Liver (tissue), 9 donors: ENCODE measurements around the gene TGM3. TPM values are rescaled to one million over a fixed set of nuclear protein-coding genes. Genes with fewer than 3 reads are reported as not detected.

Experiments
- DNase-seq: peaks from one replicate; pipeline ENCODE4 v3.0.0-alpha.2; 2017; ENCODE audit warnings: low spot score
- H3K27ac ChIP-seq, 2 donors: one replicate each; pipeline ENCODE4 v1.7.0; 2013; ENCODE audit warnings: inconsistent platforms in 2 of 2, low read length in 2 of 2, control low read depth in 1 of 2, low read depth in 1 of 2, mild to moderate bottlenecking in 1 of 2
- H3K27me3 ChIP-seq, 4 donors: one replicate each; pipeline versions ENCODE4 v1.6.1 to v1.7.0; 2013; ENCODE audit warnings: low read length in 3 of 4, inconsistent platforms in 1 of 4, mild to moderate bottlenecking in 1 of 4, moderate library complexity in 1 of 4; ENCODE audit not compliant: control insufficient read depth in 4 of 4, insufficient read depth in 4 of 4
- H3K36me3 ChIP-seq, 4 donors: one replicate each; pipeline versions ENCODE4 v1.6.1 to v1.7.0; 2013; ENCODE audit warnings: low read length in 3 of 4, mild to moderate bottlenecking in 3 of 4, low read depth in 1 of 4, moderate library complexity in 1 of 4; ENCODE audit not compliant: control insufficient read depth in 4 of 4, insufficient read depth in 3 of 4
- H3K4me1 ChIP-seq, 4 donors: one replicate each; pipeline versions ENCODE4 v1.6.1 to v1.7.0; 2013; ENCODE audit warnings: low read length in 3 of 4, mild to moderate bottlenecking in 3 of 4, moderate library complexity in 1 of 4; ENCODE audit not compliant: control insufficient read depth in 4 of 4, insufficient read depth in 4 of 4
- H3K4me3 ChIP-seq, 3 donors: one replicate each; pipeline versions ENCODE4 v1.6.1 to v1.7.0; 2013; ENCODE audit warnings: low read length in 3 of 3, control low read depth in 1 of 3, low read depth in 1 of 3, mild to moderate bottlenecking in 1 of 3
- H3K9ac ChIP-seq, 2 donors: one replicate each; pipeline ENCODE4 v1.7.0; 2013; ENCODE audit warnings: low read length in 2 of 2, mild to moderate bottlenecking in 2 of 2, moderate library complexity in 2 of 2, control low read depth in 1 of 2, low read depth in 1 of 2
- H3K9me3 ChIP-seq, 4 donors: one replicate each; pipeline versions ENCODE4 v1.6.1 to v1.7.0; 2013; ENCODE audit warnings: low read length in 3 of 4; ENCODE audit not compliant: control insufficient read depth in 4 of 4
- EGR1 ChIP-seq, 2 donors: IDR thresholded peaks; 2 replicates each; pipeline ENCODE4 v1.6.1; 2016 to 2018; ENCODE audit warnings: antibody characterized with exemption in 2 of 2, low read depth in 2 of 2
- FOXA1 ChIP-seq: IDR thresholded peaks from 2 replicates; pipeline ENCODE4 v1.6.1; 2016; ENCODE audit warnings: antibody characterized with exemption
- FOXA2 ChIP-seq: IDR thresholded peaks from 2 replicates; pipeline ENCODE4 v1.6.1; 2016; ENCODE audit warnings: antibody characterized with exemption
- GABPA ChIP-seq, 2 donors: IDR thresholded peaks in 1 of 2; conservative IDR thresholded peaks in 1 of 2; 2 replicates each; pipeline ENCODE4 v1.6.1; 2016; ENCODE audit warnings: antibody characterized with exemption in 2 of 2, mild to moderate bottlenecking in 1 of 2, moderate library complexity in 1 of 2
- HNF4G ChIP-seq: IDR thresholded peaks from 2 replicates; pipeline ENCODE4 v1.6.1; 2016; ENCODE audit warnings: antibody characterized with exemption
- JUND ChIP-seq, 2 donors: IDR thresholded peaks; 2 replicates each; pipeline ENCODE4 v1.6.1; 2016; ENCODE audit warnings: antibody characterized with exemption in 2 of 2
- NR2F2 ChIP-seq: IDR thresholded peaks from 2 replicates; pipeline ENCODE4 v1.6.1; 2016; ENCODE audit warnings: antibody characterized with exemption
- RAD21 ChIP-seq, 2 donors: IDR thresholded peaks; 2 replicates each; pipeline ENCODE4 v1.6.1; 2016; ENCODE audit warnings: antibody characterized with exemption in 2 of 2, mild to moderate bottlenecking in 2 of 2
- RXRA ChIP-seq, 2 donors: IDR thresholded peaks; 2 replicates each; pipeline ENCODE4 v1.6.1; 2017 to 2018; ENCODE audit warnings: antibody characterized with exemption in 2 of 2, mild to moderate bottlenecking in 1 of 2
- SP1 ChIP-seq: IDR thresholded peaks from 2 replicates; pipeline ENCODE4 v1.6.1; 2018; ENCODE audit warnings: antibody characterized with exemption, mild to moderate bottlenecking
- TAF1 ChIP-seq: conservative IDR thresholded peaks from 2 replicates; pipeline ENCODE4 v1.6.1; 2016; ENCODE audit warnings: antibody characterized with exemption, mild to moderate bottlenecking
- YY1 ChIP-seq: IDR thresholded peaks from 2 replicates; pipeline ENCODE4 v1.6.1; 2016; ENCODE audit warnings: antibody characterized with exemption, mild to moderate bottlenecking
- WGBS: extraction: QIAGEN DNeasy Blood & Tissue Kit; methylation state at CpG from one replicate; pipeline ENCODE4 v1.1.7; 2013; 5-methylcytosine and 5-hydroxymethylcytosine counted together
- polyA plus RNA-seq, 2 donors: library from polyadenylated mRNA; stranded (reverse) in 1 of 2; unstranded in 1 of 2; fragments of 200-250 nt in 1 of 2; fragments of >200 nt in 1 of 2; fragmentation: Nextera tagmentation in 1 of 2; extraction: Ambion mirVana in 1 of 2; gene quantifications; one replicate each; pipeline versions ENCODE4 v1.2.1 to v1.2.3, GENCODE V29; 2013 to 2015
- total RNA-seq, 2 donors: library from RNA; depleted of rRNA; stranded (reverse); fragments of >200 nt; gene quantifications; one replicate each; pipeline ENCODE4 v1.2.3, GENCODE V29; 2014
- TF ChIP-seq, protein P1 (sequence below): IDR thresholded peaks from 2 replicates; pipeline ENCODE4 v1.6.1; 2016; ENCODE audit warnings: antibody characterized with exemption
- TF ChIP-seq, protein P2 (sequence below): IDR thresholded peaks from 2 replicates; pipeline ENCODE4 v1.6.1; 2016; ENCODE audit warnings: antibody characterized with exemption
- TF ChIP-seq, protein P3 (sequence below): fragments of 150-350 bp; IDR thresholded peaks from 2 replicates; pipeline ENCODE4 v1.5.1; 2017; ENCODE audit warnings: improper control_type of control experiment, low read depth, low read length; ENCODE audit not compliant: missing input control
- TF ChIP-seq, protein P4 (sequence below): IDR thresholded peaks from 2 replicates; pipeline ENCODE4 v1.6.1; 2016; ENCODE audit warnings: antibody characterized with exemption
- TF ChIP-seq, protein P5 (sequence below): IDR thresholded peaks from 2 replicates; pipeline ENCODE4 v1.6.1; 2016; ENCODE audit warnings: antibody characterized with exemption, mild to moderate bottlenecking
- donor health status: healthy.
- donor health status: healthy.
- donor health status: healthy.
- donor health status: healthy.
- donor health status: healthy.

The TGM3 gene
- total and polyA plus RNA-seq, 4 donors, result 0.05 to 0.28 (median 0.08) TPM; not detected in 1

DNA sequence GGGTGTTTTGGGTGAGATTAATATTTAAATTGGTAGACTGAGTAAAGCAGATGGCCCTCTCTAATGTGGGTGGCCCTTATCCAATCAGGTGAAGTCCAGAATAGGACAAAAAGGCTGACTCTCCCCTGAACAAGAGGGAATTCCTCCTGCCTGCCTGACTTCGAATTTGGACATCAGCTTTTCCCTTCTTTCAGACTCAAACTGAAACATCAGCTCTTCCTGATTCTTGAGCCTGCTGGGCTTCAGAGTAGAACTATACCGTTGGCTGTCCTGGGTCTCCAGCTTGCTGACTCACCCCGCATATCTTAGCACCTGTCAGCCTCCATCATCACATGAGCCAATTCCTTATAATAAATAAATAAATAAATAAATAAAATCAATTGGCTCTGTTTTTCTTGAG, 69.9 kb downstream of the TGM3 start:
- DNase-seq, result no peak
- Histone ChIP-seq H3K27ac (no peak overlapping the region), H3K9me3 (peaks cover 0 to 5% (median 3%) of the 10 kb centered on the region in 4 donors), H3K27me3 (peaks cover 0 to 7% (median 3%) of the 10 kb centered on the region in 4 donors), H3K4me1 (no peaks in the 10 kb centered on the region), H3K9ac (no peak overlapping the region), H3K4me3 (no peak overlapping the region), H3K36me3 (no peaks in the 10 kb centered on the region)
- WGBS, result 81% methylated on average over 3 of the region's 3 CpGs
- TF ChIP-seq RAD21 (IDR thresholded peaks at IDR 0.05) (no peak), GABPA (IDR thresholded peaks at IDR 0.05 in 1 of 2, conservative IDR thresholded peaks at IDR 0.05 in 1 of 2) (no peak), YY1 (no peak), JUND (IDR thresholded peaks at IDR 0.05) (no peak), RXRA (IDR thresholded peaks at IDR 0.05) (no peak), HNF4G (no peak), FOXA2 (no peak), TAF1 (no peak), SP1 (no peak), EGR1 (IDR thresholded peaks at IDR 0.05; ENCODE audit: low read depth in 2 of 2) (no peak), NR2F2 (no peak)
- TF ChIP-seq, protein P1, sequence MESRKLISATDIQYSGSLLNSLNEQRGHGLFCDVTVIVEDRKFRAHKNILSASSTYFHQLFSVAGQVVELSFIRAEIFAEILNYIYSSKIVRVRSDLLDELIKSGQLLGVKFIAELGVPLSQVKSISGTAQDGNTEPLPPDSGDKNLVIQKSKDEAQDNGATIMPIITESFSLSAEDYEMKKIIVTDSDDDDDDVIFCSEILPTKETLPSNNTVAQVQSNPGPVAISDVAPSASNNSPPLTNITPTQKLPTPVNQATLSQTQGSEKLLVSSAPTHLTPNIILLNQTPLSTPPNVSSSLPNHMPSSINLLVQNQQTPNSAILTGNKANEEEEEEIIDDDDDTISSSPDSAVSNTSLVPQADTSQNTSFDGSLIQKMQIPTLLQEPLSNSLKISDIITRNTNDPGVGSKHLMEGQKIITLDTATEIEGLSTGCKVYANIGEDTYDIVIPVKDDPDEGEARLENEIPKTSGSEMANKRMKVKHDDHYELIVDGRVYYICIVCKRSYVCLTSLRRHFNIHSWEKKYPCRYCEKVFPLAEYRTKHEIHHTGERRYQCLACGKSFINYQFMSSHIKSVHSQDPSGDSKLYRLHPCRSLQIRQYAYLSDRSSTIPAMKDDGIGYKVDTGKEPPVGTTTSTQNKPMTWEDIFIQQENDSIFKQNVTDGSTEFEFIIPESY, result no peak
- TF ChIP-seq, protein P2, sequence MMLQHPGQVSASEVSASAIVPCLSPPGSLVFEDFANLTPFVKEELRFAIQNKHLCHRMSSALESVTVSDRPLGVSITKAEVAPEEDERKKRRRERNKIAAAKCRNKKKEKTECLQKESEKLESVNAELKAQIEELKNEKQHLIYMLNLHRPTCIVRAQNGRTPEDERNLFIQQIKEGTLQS, result no peak
- TF ChIP-seq, protein P3, sequence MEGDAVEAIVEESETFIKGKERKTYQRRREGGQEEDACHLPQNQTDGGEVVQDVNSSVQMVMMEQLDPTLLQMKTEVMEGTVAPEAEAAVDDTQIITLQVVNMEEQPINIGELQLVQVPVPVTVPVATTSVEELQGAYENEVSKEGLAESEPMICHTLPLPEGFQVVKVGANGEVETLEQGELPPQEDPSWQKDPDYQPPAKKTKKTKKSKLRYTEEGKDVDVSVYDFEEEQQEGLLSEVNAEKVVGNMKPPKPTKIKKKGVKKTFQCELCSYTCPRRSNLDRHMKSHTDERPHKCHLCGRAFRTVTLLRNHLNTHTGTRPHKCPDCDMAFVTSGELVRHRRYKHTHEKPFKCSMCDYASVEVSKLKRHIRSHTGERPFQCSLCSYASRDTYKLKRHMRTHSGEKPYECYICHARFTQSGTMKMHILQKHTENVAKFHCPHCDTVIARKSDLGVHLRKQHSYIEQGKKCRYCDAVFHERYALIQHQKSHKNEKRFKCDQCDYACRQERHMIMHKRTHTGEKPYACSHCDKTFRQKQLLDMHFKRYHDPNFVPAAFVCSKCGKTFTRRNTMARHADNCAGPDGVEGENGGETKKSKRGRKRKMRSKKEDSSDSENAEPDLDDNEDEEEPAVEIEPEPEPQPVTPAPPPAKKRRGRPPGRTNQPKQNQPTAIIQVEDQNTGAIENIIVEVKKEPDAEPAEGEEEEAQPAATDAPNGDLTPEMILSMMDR, result no peak

DNA sequence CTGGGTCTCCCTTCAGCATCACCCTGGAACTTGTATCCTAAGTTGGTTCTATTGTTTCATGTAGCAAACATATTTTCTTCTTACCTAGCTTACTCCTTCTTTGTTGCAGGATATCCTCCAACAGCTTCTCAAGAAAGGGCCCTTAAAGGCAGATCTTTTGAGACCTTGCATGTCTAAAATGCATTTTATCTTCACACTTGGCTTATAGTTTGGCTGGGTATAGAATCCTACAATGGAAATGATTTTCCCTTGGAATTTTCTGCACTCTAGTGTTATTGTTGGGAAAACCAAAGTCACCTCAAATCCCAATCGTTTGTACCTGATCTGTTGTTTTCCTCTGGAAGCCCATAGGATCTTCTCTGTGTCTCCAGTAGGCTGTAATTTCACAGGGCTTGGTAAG, 72.8 kb downstream of the TGM3 start:
- Histone ChIP-seq H3K9ac (no peak overlapping the region), H3K9me3 (peaks cover 0 to 5% (median under 1%) of the 10 kb centered on the region in 4 donors), H3K4me1 (no peaks in the 10 kb centered on the region), H3K36me3 (no peaks in the 10 kb centered on the region), H3K27ac (no peak overlapping the region), H3K4me3 (no peak overlapping the region), H3K27me3 (peaks cover 0 to 7% (median 3%) of the 10 kb centered on the region in 4 donors)
- TF ChIP-seq, protein P4, sequence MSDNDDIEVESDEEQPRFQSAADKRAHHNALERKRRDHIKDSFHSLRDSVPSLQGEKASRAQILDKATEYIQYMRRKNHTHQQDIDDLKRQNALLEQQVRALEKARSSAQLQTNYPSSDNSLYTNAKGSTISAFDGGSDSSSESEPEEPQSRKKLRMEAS, result no peak
- TF ChIP-seq FOXA1, result no peak
- TF ChIP-seq, protein P3, result no peak
- TF ChIP-seq, protein P5, sequence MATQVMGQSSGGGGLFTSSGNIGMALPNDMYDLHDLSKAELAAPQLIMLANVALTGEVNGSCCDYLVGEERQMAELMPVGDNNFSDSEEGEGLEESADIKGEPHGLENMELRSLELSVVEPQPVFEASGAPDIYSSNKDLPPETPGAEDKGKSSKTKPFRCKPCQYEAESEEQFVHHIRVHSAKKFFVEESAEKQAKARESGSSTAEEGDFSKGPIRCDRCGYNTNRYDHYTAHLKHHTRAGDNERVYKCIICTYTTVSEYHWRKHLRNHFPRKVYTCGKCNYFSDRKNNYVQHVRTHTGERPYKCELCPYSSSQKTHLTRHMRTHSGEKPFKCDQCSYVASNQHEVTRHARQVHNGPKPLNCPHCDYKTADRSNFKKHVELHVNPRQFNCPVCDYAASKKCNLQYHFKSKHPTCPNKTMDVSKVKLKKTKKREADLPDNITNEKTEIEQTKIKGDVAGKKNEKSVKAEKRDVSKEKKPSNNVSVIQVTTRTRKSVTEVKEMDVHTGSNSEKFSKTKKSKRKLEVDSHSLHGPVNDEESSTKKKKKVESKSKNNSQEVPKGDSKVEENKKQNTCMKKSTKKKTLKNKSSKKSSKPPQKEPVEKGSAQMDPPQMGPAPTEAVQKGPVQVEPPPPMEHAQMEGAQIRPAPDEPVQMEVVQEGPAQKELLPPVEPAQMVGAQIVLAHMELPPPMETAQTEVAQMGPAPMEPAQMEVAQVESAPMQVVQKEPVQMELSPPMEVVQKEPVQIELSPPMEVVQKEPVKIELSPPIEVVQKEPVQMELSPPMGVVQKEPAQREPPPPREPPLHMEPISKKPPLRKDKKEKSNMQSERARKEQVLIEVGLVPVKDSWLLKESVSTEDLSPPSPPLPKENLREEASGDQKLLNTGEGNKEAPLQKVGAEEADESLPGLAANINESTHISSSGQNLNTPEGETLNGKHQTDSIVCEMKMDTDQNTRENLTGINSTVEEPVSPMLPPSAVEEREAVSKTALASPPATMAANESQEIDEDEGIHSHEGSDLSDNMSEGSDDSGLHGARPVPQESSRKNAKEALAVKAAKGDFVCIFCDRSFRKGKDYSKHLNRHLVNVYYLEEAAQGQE, result no peak
- TF ChIP-seq, protein P1, result no peak
- TF ChIP-seq RAD21 (IDR thresholded peaks at IDR 0.05), result no peak
- TF ChIP-seq YY1, result no peak
- no peak for TF ChIP-seq HNF4G
- 33% methylated on average over 1 of the region's 1 CpG for WGBS
- no peak for DNase-seq
